PC-9 (cell line): Measurements from ENCODE around the gene MB. TPM values are rescaled to one million over a fixed set of nuclear protein-coding genes. Genes with fewer than 3 reads are reported as not detected.

Experiments
- BruUV-seq: library from RNA; stranded (reverse); fragments of 400-500 nt; replicated peaks from 2 replicates; lab custom pipeline; 2021; lab: Mats Ljungman, UMichigan
- CTCF ChIA-PET: fragments of 300-600 bp; sonication (Branson Sonifier 250); formaldehyde crosslinking; loops from one replicate; lab custom pipeline; 2022; ENCODE audit warnings: antibody characterized with exemption; lab: Charles Lee
- POLR2A ChIA-PET: fragments of 300-600 bp; sonication (Branson Sonifier 250); formaldehyde crosslinking; loops from one replicate; lab custom pipeline; 2022; ENCODE audit warnings: antibody characterized with exemption; ENCODE audit not compliant: unreplicated experiment; lab: Charles Lee
- DNase-seq, 2 experiments: peaks; one replicate each; pipeline versions ENCODE4 v3.0.0 to v3.0.0-alpha.2; 2015 to 2022; ENCODE audit warnings: mixed read lengths in 1 of 2
- H2AFZ ChIP-seq: fragments of 200-600 bp; sonication (generic); 2 replicates; pipeline ENCODE4 v1.8.1; 2017; ENCODE audit warnings: antibody characterized with exemption
- H3F3A ChIP-seq: fragments of 200-600 bp; sonication (generic); 2 replicates; pipeline ENCODE4 v1.8.1; 2017; ENCODE audit warnings: antibody characterized with exemption, mild to moderate bottlenecking, low read depth; ENCODE audit not compliant: insufficient read depth
- H3K27ac ChIP-seq: fragments of 200-600 bp; sonication (generic); 2 replicates; pipeline ENCODE4 v1.6.1; 2016; ENCODE audit warnings: mixed run types
- H3K27me3 ChIP-seq: fragments of 200-600 bp; sonication (generic); 2 replicates; pipeline ENCODE4 v1.6.1; 2016; ENCODE audit warnings: low read depth, mixed run types; ENCODE audit not compliant: insufficient read depth
- H3K36me3 ChIP-seq: fragments of 200-600 bp; sonication (generic); 2 replicates; pipeline ENCODE4 v1.6.1; 2016; ENCODE audit warnings: low read depth, mixed run types
- H3K4me1 ChIP-seq: fragments of 200-600 bp; sonication (generic); replicated peaks from 2 replicates; pipeline ENCODE4 v1.6.1; 2016; ENCODE audit warnings: mixed run types; ENCODE audit not compliant: insufficient read depth
- H3K4me2 ChIP-seq: fragments of 200-600 bp; sonication (generic); 2 replicates; pipeline ENCODE4 v1.6.1; 2017; ENCODE audit warnings: mixed run types
- H3K4me3 ChIP-seq: fragments of 200-600 bp; sonication (generic); 2 replicates; pipeline ENCODE4 v1.6.1; 2016; ENCODE audit warnings: mixed run types
- H3K79me2 ChIP-seq: fragments of 200-600 bp; sonication (generic); 2 replicates; pipeline ENCODE4 v1.6.1; 2017; ENCODE audit warnings: low read depth, mixed run types
- H3K9me2 ChIP-seq: fragments of 200-600 bp; sonication (generic); 2 replicates; pipeline ENCODE4 v1.8.1; 2017; ENCODE audit warnings: mild to moderate bottlenecking; ENCODE audit not compliant: insufficient read depth
- H3K9me3 ChIP-seq: fragments of 200-600 bp; sonication (generic); 2 replicates; pipeline ENCODE4 v1.8.1; 2016; ENCODE audit warnings: low read depth; ENCODE audit not compliant: insufficient read depth
- H4K20me1 ChIP-seq: fragments of 200-600 bp; sonication (generic); 2 replicates; pipeline ENCODE4 v1.8.1; 2017; ENCODE audit not compliant: insufficient read depth
- CTCF ChIP-seq: fragments of 200-600 bp; sonication (generic); conservative IDR thresholded peaks from 2 replicates; pipeline ENCODE4 v1.6.1; 2017; ENCODE audit warnings: mixed run types, antibody characterized with exemption, mild to moderate bottlenecking, moderate library complexity
- EZH2 ChIP-seq: fragments of 200-600 bp; sonication (generic); IDR thresholded peaks from 2 replicates; pipeline ENCODE4 v1.8.0; 2017; ENCODE audit warnings: antibody characterized with exemption, low read depth
- intact Hi-C: fragments of 100-400 bp; cut with micrococcal nuclease; formaldehyde crosslinking; loops from one replicate; pipeline ENCODE4 v1.10.0; 2022; ENCODE audit not compliant: unreplicated experiment
- total RNA-seq: library from RNA; stranded (reverse); gene quantifications from 2 replicates; pipeline ENCODE4 v1.2.3, GENCODE V29; 2021

The MB gene
- total RNA-seq, 1 experiment from 2014 or later: 5.0 TPM

GRCh38 chr22:35568751-35569739 lies 48.1 kb downstream of the MB start:
- DNase-seq: peak; percentile 43 to 74
- no peaks in the 10 kb centered on the region for H3K9me2 ChIP-seq
- intact Hi-C loops: loop anchor here (2.0 to 10.0 kb wide), 2 partner anchors 28 to 74 kb away; partner anchors contain the start of gene RASD2
- no peak overlapping the region for H2AFZ ChIP-seq
- peaks cover 86% of the 10 kb centered on the region for H3F3A ChIP-seq
- 0 out of 2 replicates have a peak, but pooled peaks cover 4% of the 10 kb centered on the region for H3K36me3 ChIP-seq
- peaks cover 15% of the 10 kb centered on the region for H3K4me1 ChIP-seq
- ChIA-PET POLR2A (interaction anchor here (0.6 to 0.7 kb wide), 3 partner anchors 18 to 810 kb away, joined by 3 to 5 read pairs (median 4); no protein-coding TSS in a partner anchor), CTCF (no interaction called here)
- TF ChIP-seq CTCF (no peak), EZH2 (no peak)
- no peaks in the 10 kb centered on the region for H3K27me3 ChIP-seq
- H3K79me2 ChIP-seq: no peaks in the 10 kb centered on the region
- no peak overlapping the region for H3K4me2 ChIP-seq
- peak overlapping the region; percentile 24; the same call in 1 of the 2 replicates for H3K27ac ChIP-seq
- no peaks in the 10 kb centered on the region for H3K9me3 ChIP-seq
- no peak overlapping the region for H3K4me3 ChIP-seq
- H4K20me1 ChIP-seq: peaks cover 18% of the 10 kb centered on the region; the same call in 1 of the 2 replicates
- no TSS peak for BruUV-seq

GRCh38 chr22:35567351-35568141 lies 49.6 kb downstream of the MB start:
- peaks cover 76% of the 10 kb centered on the region for H3F3A ChIP-seq
- no peak overlapping the region for H3K4me3 ChIP-seq
- no peak overlapping the region for H2AFZ ChIP-seq
- intact Hi-C loops: loop anchor here (2.0 to 10.0 kb wide), 2 partner anchors 27 to 73 kb away; partner anchors contain the start of gene RASD2
- H3K36me3 ChIP-seq: no peaks in the 10 kb centered on the region
- peaks cover 18% of the 10 kb centered on the region for H3K4me1 ChIP-seq
- no peak overlapping the region for H3K4me2 ChIP-seq
- DNase-seq: no peak
- peaks cover 16% of the 10 kb centered on the region; the same call in 1 of the 2 replicates for H4K20me1 ChIP-seq
- ChIA-PET CTCF (no interaction called here), POLR2A (no interaction called here)
- TF ChIP-seq CTCF (no peak), EZH2 (no peak)
- H3K27me3 ChIP-seq: no peaks in the 10 kb centered on the region
- H3K79me2 ChIP-seq: no peaks in the 10 kb centered on the region
- H3K27ac ChIP-seq: no peak overlapping the region
- no peaks in the 10 kb centered on the region for H3K9me3 ChIP-seq
- no TSS peak for BruUV-seq
- H3K9me2 ChIP-seq: no peaks in the 10 kb centered on the region
